Upper lobe of left lung (tissue), 6 donors: ENCODE measurements around the gene CD109. TPM values are rescaled to one million over a fixed set of nuclear protein-coding genes. Genes with fewer than 3 reads are reported as not detected.

ENCODE experiments used
- ATAC-seq, 2 donors: fragments of 200-7000 bp; cut with Tn5 transposase; one replicate each; pipeline ENCODE4 v1.9.1; 2022; ENCODE audit warnings: mild to moderate bottlenecking in 2 of 2, moderate library complexity in 2 of 2; ENCODE audit not compliant: low FRiP score in 2 of 2
- DNase-seq, 2 donors: peaks; one replicate each; pipeline ENCODE4 v3.0.0-alpha.2; 2019 to 2020
- H3K27ac ChIP-seq, 4 donors: fragments of 200-600 bp; sonication (generic); one replicate each; pipeline ENCODE4 v1.5.1; 2016 to 2019
- H3K27me3 ChIP-seq, 4 donors: fragments of 200-600 bp; sonication (generic); one replicate each; pipeline ENCODE4 v1.5.1; 2017 to 2019
- H3K36me3 ChIP-seq, 4 donors: fragments of 200-600 bp; sonication (generic); one replicate each; pipeline ENCODE4 v1.5.1; 2016 to 2019
- H3K4me1 ChIP-seq, 4 donors: fragments of 200-600 bp; sonication (generic); one replicate each; pipeline ENCODE4 v1.5.1; 2018 to 2019
- H3K4me3 ChIP-seq, 4 donors: fragments of 200-600 bp; sonication (generic); one replicate each; pipeline ENCODE4 v1.5.1; 2017 to 2019; ENCODE audit warnings: mild to moderate bottlenecking in 2 of 4, moderate library complexity in 1 of 4
- H3K9me3 ChIP-seq, 4 donors: fragments of 200-600 bp; sonication (generic); one replicate each; pipeline ENCODE4 v1.5.1; 2018 to 2019
- EP300 ChIP-seq, 4 donors: sonication (generic); formaldehyde crosslinking; IDR thresholded peaks; one replicate each; pipeline ENCODE4 v1.5.1; 2017; ENCODE audit warnings: antibody characterized with exemption in 4 of 4, control low read depth in 2 of 4
- POLR2A ChIP-seq, 4 donors: fragments of 450-650 bp; IDR thresholded peaks; one replicate each; pipeline ENCODE4 v1.5.1; 2016 to 2017; ENCODE audit warnings: antibody characterized with exemption in 4 of 4, mild to moderate bottlenecking in 2 of 4
- POLR2AphosphoS5 ChIP-seq, 2 donors: sonication (generic); formaldehyde crosslinking; IDR thresholded peaks; one replicate each; pipeline ENCODE4 v1.5.1; 2017; ENCODE audit warnings: antibody characterized with exemption in 2 of 2
- WGBS, 2 donors: methylation state at CpG; one replicate each; pipeline ENCODE4 v1.1.5; 2017 to 2018; 5-methylcytosine and 5-hydroxymethylcytosine counted together
- total RNA-seq, 6 donors: library from RNA; depleted of rRNA in 4 of 6; stranded (reverse); fragments of >200 nt in 4 of 6; gene quantifications; one replicate each; pipeline versions ENCODE4 v1.1.0 to v1.2.1, GENCODE V29; 2016 to 2021
- TF ChIP-seq, protein P1 (sequence below), 6 experiments: fragments of 450-650 bp in 4 of 6; fragments of 200-600 bp in 2 of 6; sonication (generic) in 2 of 6; IDR thresholded peaks; one replicate each; pipeline ENCODE4 v1.5.1; 2016 to 2019; ENCODE audit warnings: antibody characterized with exemption in 6 of 6
- donor health status: DM: no; HTN: no; CAD: no; lungs with moderate emphysema.
- donor health status: DM: no; HTN: yes; CAD: no; lungs with severe emphysema.

CD109 gene
- total RNA-seq, 6 donors from 2014 or later = 4.2 to 25.5 (median 21.3) TPM

DNA sequence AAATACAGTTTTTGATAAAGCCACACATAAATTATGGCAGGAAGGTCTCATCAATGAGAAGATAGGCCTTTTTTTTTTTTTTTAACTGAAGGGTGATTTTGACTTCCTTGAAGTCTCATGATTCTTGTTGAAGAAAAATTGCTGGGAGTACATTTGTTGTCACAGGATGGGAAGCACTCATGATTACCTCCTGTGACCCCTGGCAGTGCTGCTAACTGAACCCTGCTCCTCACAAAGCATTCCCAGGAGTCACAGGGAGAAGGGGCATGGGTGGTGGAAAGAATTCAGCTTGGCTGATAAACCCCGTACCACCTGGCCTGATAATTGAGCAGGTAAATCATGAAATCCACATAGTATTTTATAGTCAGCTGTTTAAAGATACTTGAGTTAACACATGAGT, 86.9 kb downstream of the CD109 start:
- peaks cover 0 to 20% (median 0%) of the 10 kb centered on the region in 4 donors for H3K36me3 ChIP-seq
- no peaks in the 10 kb centered on the region for H3K27me3 ChIP-seq
- no peak overlapping the region for H3K27ac ChIP-seq
- TF ChIP-seq POLR2AphosphoS5 (IDR thresholded peaks at IDR 0.05) (no peak), EP300 (IDR thresholded peaks at IDR 0.05) (no peak), POLR2A (IDR thresholded peaks at IDR 0.05) (no peak)
- TF ChIP-seq, protein P1, sequence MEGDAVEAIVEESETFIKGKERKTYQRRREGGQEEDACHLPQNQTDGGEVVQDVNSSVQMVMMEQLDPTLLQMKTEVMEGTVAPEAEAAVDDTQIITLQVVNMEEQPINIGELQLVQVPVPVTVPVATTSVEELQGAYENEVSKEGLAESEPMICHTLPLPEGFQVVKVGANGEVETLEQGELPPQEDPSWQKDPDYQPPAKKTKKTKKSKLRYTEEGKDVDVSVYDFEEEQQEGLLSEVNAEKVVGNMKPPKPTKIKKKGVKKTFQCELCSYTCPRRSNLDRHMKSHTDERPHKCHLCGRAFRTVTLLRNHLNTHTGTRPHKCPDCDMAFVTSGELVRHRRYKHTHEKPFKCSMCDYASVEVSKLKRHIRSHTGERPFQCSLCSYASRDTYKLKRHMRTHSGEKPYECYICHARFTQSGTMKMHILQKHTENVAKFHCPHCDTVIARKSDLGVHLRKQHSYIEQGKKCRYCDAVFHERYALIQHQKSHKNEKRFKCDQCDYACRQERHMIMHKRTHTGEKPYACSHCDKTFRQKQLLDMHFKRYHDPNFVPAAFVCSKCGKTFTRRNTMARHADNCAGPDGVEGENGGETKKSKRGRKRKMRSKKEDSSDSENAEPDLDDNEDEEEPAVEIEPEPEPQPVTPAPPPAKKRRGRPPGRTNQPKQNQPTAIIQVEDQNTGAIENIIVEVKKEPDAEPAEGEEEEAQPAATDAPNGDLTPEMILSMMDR (IDR thresholded peaks at IDR 0.05) = no peak
- DNase-seq (no peak), ATAC-seq (no peak)
- no peak overlapping the region for H3K4me3 ChIP-seq
- WGBS, 2 donors = 81 to 83% methylated on average over 1 of the region's 1 CpG
- no peaks in the 10 kb centered on the region for H3K9me3 ChIP-seq
- no peaks in the 10 kb centered on the region for H3K4me1 ChIP-seq

DNA sequence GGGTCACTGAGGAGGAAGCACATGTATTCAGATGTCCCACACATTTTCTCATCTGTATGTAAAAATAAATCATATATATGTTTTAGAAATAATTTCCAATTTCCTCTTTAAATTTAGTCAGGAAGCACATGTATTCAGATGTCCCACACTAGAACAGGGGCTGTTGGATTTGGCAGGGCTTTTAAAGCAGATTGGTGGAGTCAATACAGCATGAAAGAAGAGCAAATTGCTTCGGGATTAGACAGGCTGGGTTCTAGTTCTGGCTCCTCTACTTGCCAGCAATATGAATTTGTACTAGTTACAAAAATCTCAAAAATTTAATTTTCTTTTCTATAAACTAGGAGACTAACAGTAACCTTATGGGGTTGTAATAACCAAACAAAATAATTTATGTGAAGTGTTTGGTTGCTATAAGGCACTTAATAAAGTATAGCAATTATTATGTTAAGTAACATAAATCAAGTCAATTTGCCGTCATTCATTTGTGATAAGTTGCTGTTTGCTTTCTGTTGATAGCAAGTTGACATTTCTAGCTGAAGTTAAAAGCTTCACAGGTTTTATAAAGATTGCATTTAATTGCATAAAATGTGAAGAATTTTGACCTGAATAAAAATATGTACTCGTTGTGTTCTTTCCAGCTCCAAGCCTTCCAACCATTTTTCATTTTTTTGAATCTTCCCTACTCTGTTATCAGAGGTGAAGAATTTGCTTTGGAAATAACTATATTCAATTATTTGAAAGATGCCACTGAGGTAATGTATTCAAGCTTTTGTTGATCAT, 88.9 kb downstream of the CD109 start:
- Histone ChIP-seq H3K27ac (no peak overlapping the region), H3K4me3 (no peak overlapping the region), H3K27me3 (no peaks in the 10 kb centered on the region), H3K9me3 (no peaks in the 10 kb centered on the region), H3K4me1 (no peaks in the 10 kb centered on the region), H3K36me3 (peaks cover 0 to 26% (median 0%) of the 10 kb centered on the region in 4 donors)
- 86 to 88% methylated on average over 3 of the region's 3 CpGs for WGBS, 2 donors
- ATAC-seq (no peak), DNase-seq (no peak)
- TF ChIP-seq EP300 (IDR thresholded peaks at IDR 0.05) = no peak
- TF ChIP-seq, protein P1 (IDR thresholded peaks at IDR 0.05) = no peak
- TF ChIP-seq POLR2A (IDR thresholded peaks at IDR 0.05) = no peak
- TF ChIP-seq POLR2AphosphoS5 (IDR thresholded peaks at IDR 0.05) = no peak

DNA sequence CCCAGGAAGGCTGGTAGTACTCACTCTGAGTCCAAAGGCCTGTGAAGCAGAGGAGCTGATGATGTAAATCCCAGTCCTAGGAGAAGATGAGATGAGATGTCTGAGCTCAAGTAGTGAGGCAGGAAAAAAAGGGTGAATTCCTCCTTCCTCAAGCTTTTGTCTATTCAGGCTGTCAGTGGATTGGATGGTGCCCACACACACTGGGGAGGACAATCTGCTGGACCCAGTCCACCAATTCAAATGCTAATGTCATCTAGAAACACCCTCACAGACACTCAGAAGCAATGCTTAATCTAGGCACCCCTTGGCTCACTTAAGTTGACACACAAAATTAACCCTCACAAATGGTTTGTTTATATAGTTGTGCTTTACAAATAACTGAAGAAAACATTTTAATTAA, 94.6 kb downstream of the CD109 start:
- TF ChIP-seq, protein P1 (IDR thresholded peaks at IDR 0.05) = no peak
- TF ChIP-seq POLR2AphosphoS5 (IDR thresholded peaks at IDR 0.05) (no peak), POLR2A (IDR thresholded peaks at IDR 0.05) (no peak), EP300 (IDR thresholded peaks at IDR 0.05) (no peak)
- H3K36me3 ChIP-seq = peaks cover 0 to 20% (median 0%) of the 10 kb centered on the region in 4 donors
- ATAC-seq = no peak
- H3K4me3 ChIP-seq = no peak overlapping the region
- no peaks in the 10 kb centered on the region for H3K4me1 ChIP-seq
- H3K27me3 ChIP-seq = no peaks in the 10 kb centered on the region
- no peak for DNase-seq
- H3K9me3 ChIP-seq = no peaks in the 10 kb centered on the region
- no peak overlapping the region for H3K27ac ChIP-seq

DNA sequence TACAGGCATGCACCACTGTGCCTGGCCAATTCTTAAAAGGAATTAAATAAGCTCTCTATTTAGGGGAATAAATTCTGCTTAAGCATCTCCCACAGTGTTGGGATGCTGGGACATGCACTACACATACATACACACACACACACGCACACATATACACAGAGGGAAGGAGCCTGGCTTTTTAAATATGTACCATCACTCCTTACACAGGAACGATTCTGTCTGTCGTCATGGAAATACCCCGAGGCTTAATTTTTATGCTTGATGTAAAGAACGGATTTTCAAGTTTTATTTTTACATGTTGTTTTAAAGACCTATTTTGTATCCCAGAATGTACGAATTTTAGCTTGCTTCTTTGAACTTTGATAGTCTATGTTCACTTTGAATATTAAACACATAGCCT, 95.3 kb downstream of the CD109 start:
- TF ChIP-seq, protein P1 (IDR thresholded peaks at IDR 0.05) = no peak
- no peak for TF ChIP-seq POLR2A (IDR thresholded peaks at IDR 0.05)
- TF ChIP-seq EP300 (IDR thresholded peaks at IDR 0.05) = no peak
- no peak for TF ChIP-seq POLR2AphosphoS5 (IDR thresholded peaks at IDR 0.05)
- Histone ChIP-seq H3K27me3 (no peaks in the 10 kb centered on the region), H3K4me3 (no peak overlapping the region), H3K9me3 (no peaks in the 10 kb centered on the region), H3K4me1 (no peaks in the 10 kb centered on the region), H3K27ac (no peak overlapping the region), H3K36me3 (peaks cover 0 to 20% (median 0%) of the 10 kb centered on the region in 4 donors)
- ATAC-seq = no peak
- no peak for DNase-seq
- 88 to 91% methylated on average over 6 of the region's 6 CpGs for WGBS, 2 donors

DNA sequence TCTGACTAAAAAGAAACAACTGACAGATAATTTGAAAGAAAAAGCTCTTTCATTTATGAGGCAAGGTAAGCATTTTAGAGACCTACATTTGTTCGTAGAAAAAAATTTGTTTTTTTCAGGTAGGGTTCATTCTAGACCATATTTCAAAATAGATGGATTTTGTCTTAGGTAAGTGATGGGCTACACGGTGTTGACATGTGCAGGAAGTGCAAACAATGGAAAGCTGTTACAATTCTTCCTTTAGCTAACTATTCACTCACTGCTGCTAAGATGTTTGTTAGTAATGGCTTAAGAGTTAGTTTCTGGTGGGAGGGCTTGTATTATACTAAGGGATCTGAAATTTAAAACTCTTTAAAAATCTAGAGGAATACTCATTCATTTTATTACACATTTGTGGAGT, 96.7 kb downstream of the CD109 start:
- H3K4me3 ChIP-seq = no peak overlapping the region
- H3K27me3 ChIP-seq = no peaks in the 10 kb centered on the region
- ATAC-seq (no peak), DNase-seq (no peak)
- 57 to 69% methylated on average over 2 of the region's 2 CpGs for WGBS, 2 donors
- H3K9me3 ChIP-seq = no peaks in the 10 kb centered on the region
- no peak overlapping the region for H3K27ac ChIP-seq
- TF ChIP-seq, protein P1 (IDR thresholded peaks at IDR 0.05) = no peak
- TF ChIP-seq POLR2AphosphoS5 (IDR thresholded peaks at IDR 0.05) (no peak), EP300 (IDR thresholded peaks at IDR 0.05) (no peak), POLR2A (IDR thresholded peaks at IDR 0.05) (no peak)
- H3K36me3 ChIP-seq = peaks cover 0 to 12% (median 0%) of the 10 kb centered on the region in 4 donors
- no peaks in the 10 kb centered on the region for H3K4me1 ChIP-seq
